CD4-positive, alpha-beta T cell treated with Interleukin-6 at 100 ng/mL for 8 hours (primary cell): Measurements from ENCODE around the gene ACER1.
"Not testable (repeated sequence)": the region's sequence is repeated elsewhere in the genome, so short reads cannot be mapped to it uniquely, and the experiment has no call there.

Source experiments
- DNase-seq: peaks from one replicate; pipeline ENCODE4 v3.0.0-alpha.2; 2020; ENCODE audit warnings: mixed read lengths, low spot score

Gene ACER1

GRCh38 chr19:6357174-6357573 is 23.8 kb upstream of the ACER1 start:
- no peak for DNase-seq

GRCh38 chr19:6355321-6356040 is 22.1 kb upstream of the ACER1 start:
- DNase-seq, result not testable (repeated sequence)

- no peak for DNase-seq
These were observed 20.8 kb upstream of the ACER1 start for GRCh38 chr19:6354098-6354674.

GRCh38 chr19:6352381-6353165 is 19.2 kb upstream of the ACER1 start:
- no peak for DNase-seq

DNA sequence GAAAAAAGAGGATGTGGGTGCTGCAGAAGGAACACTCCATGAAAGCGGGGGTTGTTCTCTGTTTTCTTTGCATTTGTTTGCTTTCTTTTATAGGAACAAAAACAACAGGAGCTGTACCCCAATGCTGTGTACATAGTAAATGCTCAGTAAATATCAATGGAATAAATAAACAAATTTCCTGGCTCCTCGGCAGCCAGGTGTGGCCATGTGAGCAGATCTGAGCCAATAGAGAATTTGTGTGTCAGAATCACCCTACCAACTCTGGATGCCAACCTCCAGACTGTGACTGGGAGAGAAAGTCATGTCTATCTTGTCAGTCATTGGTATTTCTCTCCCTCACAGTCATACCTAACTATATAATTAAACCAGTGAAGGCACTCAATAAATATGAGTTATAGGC is 17.3 kb upstream of the ACER1 start:
- no peak for DNase-seq

DNA sequence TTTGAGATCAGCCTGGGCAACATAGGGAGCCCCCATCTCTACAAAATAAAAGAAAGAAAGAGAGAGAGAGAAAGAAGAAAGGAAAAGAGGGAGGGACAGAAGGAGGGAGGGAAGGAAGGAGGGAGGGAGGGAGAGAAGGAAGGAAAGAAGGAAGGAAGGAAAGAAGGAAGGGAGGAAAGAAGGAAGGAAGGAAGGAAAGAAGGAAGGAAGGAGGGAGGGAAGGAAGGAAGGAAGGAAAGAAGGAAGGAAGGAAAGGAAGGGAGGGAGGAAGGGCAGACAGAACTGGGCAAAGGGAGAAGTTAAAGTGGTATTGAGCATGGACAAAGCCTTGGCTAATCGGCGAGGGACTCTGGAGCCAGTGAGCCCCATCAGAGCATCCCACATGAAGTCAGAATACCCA is 15.9 kb upstream of the ACER1 start:
- not testable (repeated sequence) for DNase-seq

DNA sequence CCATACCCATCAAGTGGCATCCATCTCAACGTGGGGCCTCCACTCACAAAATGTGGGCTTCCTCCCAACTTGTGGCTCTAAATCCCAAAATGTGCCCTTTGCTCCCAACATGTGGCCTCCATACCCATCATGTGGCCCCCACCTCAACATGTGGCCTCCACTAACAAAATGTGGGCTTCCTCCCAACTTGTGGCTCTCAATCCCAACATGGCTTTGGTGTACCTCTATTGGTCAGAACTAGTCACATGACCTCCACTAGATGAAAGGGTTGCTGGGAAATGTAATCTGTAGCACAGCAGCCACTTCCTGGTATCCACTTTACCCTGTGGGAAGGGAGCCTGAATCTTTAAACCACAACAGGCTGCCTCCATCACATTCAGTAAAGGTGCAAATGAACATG is 10.1 kb upstream of the ACER1 start:
- DNase-seq, result no peak

GRCh38 chr19:6340493-6341201 is 7.2 kb upstream of the ACER1 start:
- DNase-seq, result no peak

GRCh38 chr19:6334490-6335285 is 1.3 kb upstream of the ACER1 start:
- no peak for DNase-seq

- DNase-seq, result no peak
These were observed 6.6 kb downstream of the ACER1 start for GRCh38 chr19:6326815-6327214.

GRCh38 chr19:6325614-6326013 is 7.8 kb downstream of the ACER1 start:
- no peak for DNase-seq

GRCh38 chr19:6324757-6325156 is 8.7 kb downstream of the ACER1 start:
- DNase-seq, result no peak

GRCh38 chr19:6322284-6322683 is 11.1 kb downstream of the ACER1 start:
- no peak for DNase-seq

DNA sequence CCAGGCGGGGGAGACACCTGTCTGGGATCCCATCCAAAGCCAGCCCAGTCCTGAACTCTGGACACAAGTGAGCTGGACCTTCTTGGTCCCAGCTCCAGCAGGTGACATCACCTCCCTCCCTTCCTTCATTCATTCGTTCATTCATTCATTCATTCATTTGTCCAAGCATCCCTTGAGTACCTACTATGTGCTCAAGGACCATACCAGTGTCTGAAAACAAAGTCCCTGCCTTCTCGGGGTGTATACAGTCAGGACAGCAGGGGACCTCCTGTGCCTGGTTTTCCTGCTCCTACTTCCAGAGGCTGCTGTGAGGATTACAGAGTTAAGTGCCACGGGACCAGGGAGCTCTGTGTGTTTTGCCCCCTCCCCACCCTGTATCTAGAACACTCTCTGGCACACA is 14.0 kb downstream of the ACER1 start:
- no peak for DNase-seq

DNA sequence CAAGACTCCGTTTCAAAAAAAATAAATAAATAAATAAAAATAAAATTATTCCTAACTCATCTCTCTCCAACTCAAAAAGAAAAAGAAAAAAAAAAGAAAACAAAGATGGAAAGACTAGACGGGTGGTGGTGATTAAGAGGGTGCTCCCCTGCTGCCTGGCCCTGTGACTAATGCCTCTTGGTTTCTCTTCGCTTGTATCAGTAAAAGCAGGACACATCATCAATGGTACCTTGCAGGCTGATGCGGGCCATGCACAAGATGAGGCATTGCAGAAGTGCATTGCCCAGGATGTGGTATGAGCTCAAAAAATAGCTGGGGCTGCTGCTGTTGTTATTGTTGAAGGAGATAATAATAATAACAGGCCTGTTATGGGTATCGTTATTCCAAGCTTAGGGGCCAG is 14.6 kb downstream of the ACER1 start:
- DNase-seq, result no peak

DNA sequence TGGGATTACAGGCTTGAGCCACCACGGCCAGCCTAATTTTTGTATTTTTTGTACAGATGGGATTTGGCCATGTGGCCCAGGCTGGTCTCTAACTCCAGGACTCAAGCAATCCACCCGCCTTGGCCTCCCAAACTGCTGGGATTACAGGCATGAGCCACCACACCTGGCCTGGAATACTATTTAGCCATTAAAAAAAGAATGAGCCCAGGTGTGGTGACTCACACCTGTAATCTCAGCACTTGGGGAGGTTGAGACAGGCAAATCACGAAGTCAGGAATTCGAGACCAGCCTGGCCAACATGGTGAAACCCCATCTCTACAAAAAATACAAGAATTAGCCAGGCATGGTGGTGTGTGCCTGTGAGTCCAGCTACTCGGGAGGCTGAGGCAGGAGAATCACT is 17.8 kb downstream of the ACER1 start:
- not testable (repeated sequence) for DNase-seq

- no peak for DNase-seq
These were observed 19.9 kb downstream of the ACER1 start for GRCh38 chr19:6313398-6313969.

GRCh38 chr19:6312018-6312417 is 21.4 kb downstream of the ACER1 start:
- DNase-seq, result no peak

DNA sequence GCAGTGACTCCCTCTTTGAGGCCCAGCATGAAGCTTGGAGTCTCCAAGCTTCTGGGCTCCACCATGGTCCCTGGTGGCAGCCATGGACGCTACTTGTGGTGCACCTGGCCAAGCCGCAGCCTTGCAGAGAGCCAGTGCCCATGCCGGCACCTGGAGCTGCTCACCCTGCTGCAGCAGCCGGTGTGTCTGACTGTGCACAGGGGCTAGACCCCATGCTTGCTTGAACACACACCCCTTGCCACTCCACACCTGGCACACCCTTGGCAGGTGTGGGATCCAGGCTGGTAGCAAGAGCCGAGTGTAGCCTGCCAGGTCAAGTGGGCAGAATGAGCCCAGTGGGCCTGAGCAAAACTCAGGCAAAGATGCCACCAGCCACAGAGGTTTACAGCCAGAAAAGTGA is 35.0 kb downstream of the ACER1 start:
- DNase-seq, result no peak

DNA sequence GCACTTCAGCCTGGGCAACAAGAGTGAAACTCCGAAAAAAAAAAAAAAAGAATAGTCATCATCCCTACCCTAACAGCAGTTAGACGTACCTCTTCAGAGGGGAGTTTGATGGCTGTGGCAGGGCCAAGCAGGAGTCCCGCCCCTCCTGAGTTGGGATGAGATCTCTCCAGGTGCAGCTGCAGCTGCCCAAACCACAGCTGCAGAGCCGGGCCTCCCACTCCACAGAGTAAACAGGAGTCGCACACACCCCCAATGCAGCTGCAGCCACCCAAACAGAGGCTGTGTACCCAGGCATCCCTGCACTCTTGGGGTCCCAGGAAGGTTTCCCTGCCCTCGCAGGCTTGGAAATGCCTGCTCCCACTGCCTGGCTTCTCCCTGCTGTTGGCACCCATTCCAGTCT is 36.2 kb downstream of the ACER1 start:
- no peak for DNase-seq

GRCh38 chr19:6292006-6292405 is 41.4 kb downstream of the ACER1 start:
- DNase-seq, result no peak
